ENCODE data around the gene NOMO2.
"Not testable (repeated sequence)": the region's sequence is repeated elsewhere in the genome, so short reads cannot be mapped to it uniquely, and the experiment has no call there.

DNA sequence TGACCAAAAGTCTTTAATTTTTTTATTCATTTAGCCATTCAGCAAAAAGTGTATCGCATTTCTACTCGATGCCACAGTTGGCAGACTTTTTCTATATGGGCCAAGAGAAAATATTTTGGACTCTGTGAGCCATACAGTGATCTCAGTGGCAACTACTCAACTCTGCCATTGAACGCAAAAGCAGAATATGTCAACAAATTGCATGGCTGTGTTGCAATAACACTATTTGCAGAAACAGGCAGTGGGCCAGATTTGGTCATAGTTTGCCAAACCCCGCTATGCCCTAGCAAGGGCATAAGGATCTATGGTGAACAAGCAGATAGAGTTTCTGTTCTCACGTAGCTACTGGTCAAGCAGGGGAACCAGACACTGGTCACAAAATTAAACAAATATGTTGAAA is 18.5 kb upstream of the NOMO2 start:
- TF ChIP-seq, protein P1, sequence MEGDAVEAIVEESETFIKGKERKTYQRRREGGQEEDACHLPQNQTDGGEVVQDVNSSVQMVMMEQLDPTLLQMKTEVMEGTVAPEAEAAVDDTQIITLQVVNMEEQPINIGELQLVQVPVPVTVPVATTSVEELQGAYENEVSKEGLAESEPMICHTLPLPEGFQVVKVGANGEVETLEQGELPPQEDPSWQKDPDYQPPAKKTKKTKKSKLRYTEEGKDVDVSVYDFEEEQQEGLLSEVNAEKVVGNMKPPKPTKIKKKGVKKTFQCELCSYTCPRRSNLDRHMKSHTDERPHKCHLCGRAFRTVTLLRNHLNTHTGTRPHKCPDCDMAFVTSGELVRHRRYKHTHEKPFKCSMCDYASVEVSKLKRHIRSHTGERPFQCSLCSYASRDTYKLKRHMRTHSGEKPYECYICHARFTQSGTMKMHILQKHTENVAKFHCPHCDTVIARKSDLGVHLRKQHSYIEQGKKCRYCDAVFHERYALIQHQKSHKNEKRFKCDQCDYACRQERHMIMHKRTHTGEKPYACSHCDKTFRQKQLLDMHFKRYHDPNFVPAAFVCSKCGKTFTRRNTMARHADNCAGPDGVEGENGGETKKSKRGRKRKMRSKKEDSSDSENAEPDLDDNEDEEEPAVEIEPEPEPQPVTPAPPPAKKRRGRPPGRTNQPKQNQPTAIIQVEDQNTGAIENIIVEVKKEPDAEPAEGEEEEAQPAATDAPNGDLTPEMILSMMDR (IDR thresholded peaks at IDR 0.05 in 4 of 5, conservative IDR thresholded peaks at IDR 0.05 in 1 of 5): not testable (repeated sequence)
- not testable (repeated sequence) for TF ChIP-seq POLR2A (IDR thresholded peaks at IDR 0.05)
